ENCODE data around the gene TRIM66.

The TRIM66 gene

GRCh38 chr11:8624698-8625097, 57.8 kb downstream of the TRIM66 start:
- no peak for TF ChIP-seq Cebpa-rat (IDR thresholded peaks at IDR 0.05)
- Histone ChIP-seq H3K4me3 (no peak overlapping the region), H3K27ac (no peak overlapping the region), H3K4me1 (no peaks in the 10 kb centered on the region), H3K9ac (no peak overlapping the region), H3K27me3 (no peaks in the 10 kb centered on the region), H3K9me3 (replicated peaks in 1 of 11) (no peaks in the 10 kb centered on the region), H3K4me2 (no peak overlapping the region), H3K36me3 (peaks cover 0 to 55% (median 13%) of the 10 kb centered on the region in 11 experiments; a peak in 12 of 22 replicates), H4K20me1 (no peaks in the 10 kb centered on the region)

DNA sequence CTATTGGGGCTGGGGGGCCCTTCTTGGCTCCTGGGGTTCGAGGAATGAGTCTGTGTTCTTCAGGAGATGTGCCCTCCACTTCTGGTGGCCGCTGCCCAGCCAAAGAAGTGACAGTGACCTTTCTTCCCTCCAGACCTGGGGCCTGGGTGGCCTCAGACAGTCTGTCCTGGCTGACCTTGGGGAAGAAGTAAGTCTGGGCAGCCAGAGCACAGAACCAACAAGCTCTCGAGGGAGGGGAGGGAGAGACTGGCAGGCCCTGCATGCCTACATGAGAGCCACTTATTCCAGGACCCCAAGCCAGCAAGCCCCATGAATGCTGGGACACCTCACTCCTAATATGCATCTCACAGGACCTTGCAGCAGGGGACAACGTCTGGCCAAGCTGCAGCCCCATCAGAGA, 61.3 kb downstream of the TRIM66 start:
- no peak for TF ChIP-seq Cebpa-rat (IDR thresholded peaks at IDR 0.05)
- Histone ChIP-seq H3K4me2 (no peak overlapping the region), H3K36me3 (peaks cover 0 to 89% (median 13%) of the 10 kb centered on the region in 11 experiments; a peak in 12 of 22 replicates), H4K20me1 (no peaks in the 10 kb centered on the region; a peak in 1 of 22 replicates), H3K27ac (no peak overlapping the region), H3K4me3 (no peak overlapping the region), H3K9ac (no peak overlapping the region), H3K4me1 (no peaks in the 10 kb centered on the region), H3K27me3 (no peaks in the 10 kb centered on the region), H3K9me3 (replicated peaks in 1 of 11) (no peaks in the 10 kb centered on the region)

GRCh38 chr11:8617063-8617462, 65.4 kb downstream of the TRIM66 start:
- no peak overlapping the region for H3K27ac ChIP-seq
- no peak overlapping the region for H3K4me3 ChIP-seq
- peaks cover 10 to 20% (median 18%) of the 10 kb centered on the region in 10 experiments for H3K4me1 ChIP-seq
- no peaks in the 10 kb centered on the region; a peak in 1 of 22 replicates for H4K20me1 ChIP-seq
- no peaks in the 10 kb centered on the region for H3K27me3 ChIP-seq
- no peak for TF ChIP-seq Cebpa-rat (IDR thresholded peaks at IDR 0.05)
- H3K9ac ChIP-seq = no peak overlapping the region
- no peak overlapping the region for H3K4me2 ChIP-seq
- peaks cover 0 to 67% (median 0%) of the 10 kb centered on the region in 11 experiments; a peak in 8 of 22 replicates for H3K36me3 ChIP-seq
- no peaks in the 10 kb centered on the region for H3K9me3 ChIP-seq (replicated peaks in 1 of 11)

DNA sequence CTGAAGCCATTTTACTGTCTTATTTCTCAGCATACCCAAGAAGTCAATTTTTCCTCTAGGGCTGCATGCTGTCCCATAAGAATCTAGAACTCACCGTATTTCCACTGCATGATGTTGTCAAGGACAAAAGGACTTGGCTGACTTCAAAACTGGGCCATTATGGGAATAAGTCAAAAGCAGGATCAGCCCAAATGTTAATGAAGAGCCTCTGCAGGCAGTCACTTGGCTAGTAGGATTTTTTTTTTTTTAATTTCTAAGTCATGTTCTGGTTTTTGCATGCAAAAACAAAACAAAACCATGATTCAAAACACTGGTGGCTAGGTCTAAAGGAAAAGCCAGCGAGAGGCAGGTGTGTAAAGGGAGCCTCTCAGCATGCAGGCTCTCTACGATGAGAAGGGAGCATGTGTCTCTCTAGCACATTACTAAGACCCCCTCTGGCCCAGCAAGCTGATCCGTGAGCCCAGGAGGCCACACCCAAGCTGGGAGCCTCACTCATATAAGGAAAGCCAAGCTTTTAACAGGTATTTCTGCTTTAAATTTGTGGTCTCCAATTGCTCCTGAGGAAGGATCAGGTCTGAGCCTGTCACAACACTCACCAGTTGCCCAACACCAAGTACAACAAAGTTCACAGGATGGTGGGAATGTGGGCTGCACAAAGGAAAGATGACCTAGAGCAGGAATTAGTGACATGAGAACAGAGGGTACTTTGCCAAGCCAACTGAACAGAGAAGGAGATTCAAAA, 67.0 kb downstream of the TRIM66 start:
- Histone ChIP-seq H3K9me3 (replicated peaks in 1 of 11) (no peaks in the 10 kb centered on the region), H3K27ac (no peak overlapping the region), H4K20me1 (no peaks in the 10 kb centered on the region; a peak in 1 of 22 replicates), H3K4me1 (peaks cover 10 to 22% (median 18%) of the 10 kb centered on the region in 10 experiments), H3K4me3 (no peak overlapping the region), H3K27me3 (no peaks in the 10 kb centered on the region), H3K4me2 (no peak overlapping the region), H3K36me3 (peaks cover 0 to 52% (median 0%) of the 10 kb centered on the region in 11 experiments; a peak in 6 of 22 replicates), H3K9ac (no peak overlapping the region)
- TF ChIP-seq Cebpa-rat (IDR thresholded peaks at IDR 0.05) = no peak

DNA sequence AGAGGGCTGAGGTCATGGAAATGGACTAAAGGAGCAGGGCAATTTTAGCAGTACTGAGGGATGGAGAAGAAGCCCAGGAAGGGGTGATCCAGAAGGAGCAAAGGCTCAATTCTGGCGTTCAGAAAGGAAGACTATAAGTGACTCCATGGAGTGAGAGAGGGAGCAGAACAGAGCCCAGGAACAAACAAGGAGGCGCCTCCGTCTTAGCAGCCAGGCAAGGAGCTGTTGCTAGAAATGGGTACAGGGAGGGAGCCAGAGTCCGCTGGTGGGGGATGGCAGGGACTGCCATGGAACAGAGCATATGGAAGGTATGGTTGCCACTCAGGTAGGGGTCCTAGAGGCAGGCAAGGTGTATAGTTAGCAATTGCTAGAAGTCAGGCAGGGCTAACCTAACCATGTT, 68.0 kb downstream of the TRIM66 start:
- H3K4me2 ChIP-seq = no peak overlapping the region
- H3K36me3 ChIP-seq = peaks cover 0 to 42% (median 0%) of the 10 kb centered on the region in 11 experiments; a peak in 4 of 22 replicates
- no peaks in the 10 kb centered on the region for H3K9me3 ChIP-seq (replicated peaks in 1 of 11)
- no peaks in the 10 kb centered on the region for H3K27me3 ChIP-seq
- no peaks in the 10 kb centered on the region; a peak in 1 of 22 replicates for H4K20me1 ChIP-seq
- H3K9ac ChIP-seq = no peak overlapping the region
- H3K27ac ChIP-seq = no peak overlapping the region
- H3K4me1 ChIP-seq = peaks cover 10 to 22% (median 18%) of the 10 kb centered on the region in 10 experiments
- TF ChIP-seq Cebpa-rat (IDR thresholded peaks at IDR 0.05) = no peak
- no peak overlapping the region for H3K4me3 ChIP-seq

DNA sequence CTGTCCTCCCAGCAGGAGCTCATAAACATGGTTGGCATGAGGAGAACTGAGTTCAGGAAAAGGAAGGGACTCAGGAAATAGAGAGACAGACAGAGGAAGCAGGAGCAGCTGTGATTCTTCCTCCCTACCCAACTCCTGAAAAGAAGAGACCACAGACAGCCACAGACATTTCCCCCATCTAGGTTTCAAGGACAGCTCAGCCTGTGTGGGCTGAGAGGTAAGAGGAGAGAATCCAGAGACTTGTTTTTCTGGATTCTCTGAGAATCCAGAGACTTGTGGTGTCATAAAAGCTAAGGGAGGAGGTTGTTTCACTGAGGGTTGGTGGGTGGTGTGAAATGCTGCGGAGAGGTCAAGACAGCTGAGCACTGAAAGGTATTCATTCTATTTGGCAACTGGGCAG, 69.4 kb downstream of the TRIM66 start:
- Histone ChIP-seq H3K9ac (peak overlapping the region in 1 of 11 experiments; percentile 39; a peak in 2 of 22 replicates), H3K9me3 (replicated peaks in 1 of 11) (no peaks in the 10 kb centered on the region), H4K20me1 (no peaks in the 10 kb centered on the region), H3K4me1 (peaks cover 13 to 22% (median 18%) of the 10 kb centered on the region in 10 experiments), H3K27ac (peak overlapping the region in 1 of 11 experiments; percentile 25; a peak in 1 of 22 replicates), H3K4me2 (peak overlapping the region; percentile 44 to 79 (median 64)), H3K36me3 (peaks cover 0 to 28% (median 0%) of the 10 kb centered on the region in 11 experiments; a peak in 4 of 22 replicates), H3K4me3 (no peak overlapping the region), H3K27me3 (no peaks in the 10 kb centered on the region)
- TF ChIP-seq Cebpa-rat (IDR thresholded peaks at IDR 0.05) = no peak

DNA sequence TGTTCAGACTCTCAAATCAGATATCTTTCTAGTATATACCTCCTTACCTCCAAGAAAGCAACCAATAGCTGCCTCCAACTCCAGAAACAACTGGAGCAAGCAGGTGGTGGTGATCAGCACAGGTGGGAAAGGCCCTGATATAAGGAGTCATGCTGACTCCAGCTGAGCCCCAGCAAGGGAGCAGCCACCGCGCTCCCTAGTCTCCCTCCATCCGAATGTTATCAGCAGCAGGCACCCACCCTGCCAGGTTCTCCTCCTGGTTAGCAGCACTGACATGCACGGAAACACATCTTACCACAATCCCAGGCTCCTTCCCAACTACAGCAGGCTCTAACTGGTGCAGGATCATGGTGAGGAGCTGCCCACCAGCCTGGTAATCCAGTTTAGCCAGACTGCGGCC, 69.9 kb downstream of the TRIM66 start:
- Histone ChIP-seq H3K36me3 (peaks cover 0 to 23% (median 0%) of the 10 kb centered on the region in 11 experiments; a peak in 4 of 22 replicates), H3K4me2 (peak overlapping the region; percentile 44 to 79 (median 64)), H4K20me1 (no peaks in the 10 kb centered on the region), H3K4me3 (no peak overlapping the region), H3K9me3 (replicated peaks in 1 of 11) (no peaks in the 10 kb centered on the region), H3K27ac (peak overlapping the region in 1 of 11 experiments; percentile 25; a peak in 1 of 22 replicates), H3K4me1 (peaks cover 13 to 22% (median 18%) of the 10 kb centered on the region in 10 experiments), H3K9ac (peak overlapping the region in 1 of 11 experiments; percentile 39; a peak in 2 of 22 replicates), H3K27me3 (no peaks in the 10 kb centered on the region)
- TF ChIP-seq Cebpa-rat (IDR thresholded peaks at IDR 0.05) = no peak

DNA sequence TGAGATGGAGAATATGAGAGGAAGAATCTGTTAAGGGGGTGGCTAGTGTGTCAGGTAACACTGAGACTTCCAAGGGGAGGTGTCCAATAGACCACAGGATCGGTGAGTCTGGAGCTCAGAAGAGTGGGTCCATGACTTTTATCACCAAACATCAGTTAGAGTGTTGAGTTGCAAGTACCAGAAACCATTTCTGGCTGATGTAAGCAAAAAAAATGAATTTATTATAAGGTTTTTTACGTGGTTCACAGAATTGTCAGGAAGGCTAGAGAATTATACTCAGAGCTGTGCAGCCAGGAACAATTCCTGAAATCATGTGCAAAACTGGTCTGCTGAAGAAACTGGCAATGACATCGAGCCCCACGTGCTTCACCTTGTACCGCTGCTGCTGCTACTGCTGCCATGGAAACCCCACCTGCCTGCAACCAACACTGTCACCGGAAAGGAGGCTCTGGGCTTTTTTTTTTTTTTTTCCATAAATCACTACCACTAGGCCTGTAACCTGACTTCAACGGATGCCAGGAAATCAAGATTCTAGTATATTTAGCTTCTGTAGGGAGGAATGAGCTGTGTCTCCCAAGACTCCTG, 71.8 kb downstream of the TRIM66 start:
- Histone ChIP-seq H4K20me1 (no peaks in the 10 kb centered on the region), H3K4me3 (no peak overlapping the region), H3K4me1 (peaks cover 13 to 22% (median 18%) of the 10 kb centered on the region in 10 experiments), H3K36me3 (peaks cover 0 to 4% (median 0%) of the 10 kb centered on the region in 11 experiments; a peak in 2 of 22 replicates), H3K27ac (no peak overlapping the region), H3K9me3 (replicated peaks in 1 of 11) (no peaks in the 10 kb centered on the region), H3K9ac (no peak overlapping the region), H3K27me3 (no peaks in the 10 kb centered on the region), H3K4me2 (no peak overlapping the region)
- no peak for TF ChIP-seq Cebpa-rat (IDR thresholded peaks at IDR 0.05)

- no peaks in the 10 kb centered on the region for H3K27me3 ChIP-seq
- H3K4me3 ChIP-seq = no peak overlapping the region
- no peaks in the 10 kb centered on the region for H4K20me1 ChIP-seq
- H3K9me3 ChIP-seq (replicated peaks in 1 of 11) = no peaks in the 10 kb centered on the region
- no peaks in the 10 kb centered on the region for H3K36me3 ChIP-seq
- no peak overlapping the region for H3K27ac ChIP-seq
- H3K4me2 ChIP-seq = no peak overlapping the region
- TF ChIP-seq Cebpa-rat (IDR thresholded peaks at IDR 0.05) = no peak
- H3K4me1 ChIP-seq = peaks cover 13 to 18% (median 15%) of the 10 kb centered on the region in 10 experiments
- no peak overlapping the region for H3K9ac ChIP-seq
Observed at GRCh38 chr11:8608652-8609051, 73.8 kb downstream of the TRIM66 start.

Measured in BLaER1 treated with 17β-estradiol and CSF1 and Interleukin-3, amounts not matched to agents 10 nM and 100 nM (cell line).